Endodermal cell (in vitro differentiated cells): ENCODE measurements around the gene MUC20. TPM values are rescaled to one million over a fixed set of nuclear protein-coding genes. Genes with fewer than 3 reads are reported as not detected.
A peak's percentile ranks its signal among the peaks of the same experiment; 100 is the strongest.
"Not testable (repeated sequence)": the region's sequence is repeated elsewhere in the genome, so short reads cannot be mapped to it uniquely, and the experiment has no call there.

Source experiments
- DNase-seq: peaks from one replicate; pipeline ENCODE4 v3.0.0-alpha.2; 2017
- H3K27ac ChIP-seq: 2 replicates; pipeline ENCODE4 v1.5.1; 2013; ENCODE audit warnings: mild to moderate bottlenecking, low read depth, low read length, moderate library complexity
- H3K27me3 ChIP-seq: 2 replicates; pipeline ENCODE4 v1.6.1; 2013; ENCODE audit warnings: mild to moderate bottlenecking, low read length, moderate library complexity; ENCODE audit not compliant: insufficient read depth, control insufficient read depth, poor library complexity, severe bottlenecking
- H3K36me3 ChIP-seq: 2 replicates; pipeline ENCODE4 v1.7.0; 2013; ENCODE audit warnings: mild to moderate bottlenecking, low read length, moderate library complexity; ENCODE audit not compliant: control insufficient read depth, insufficient read depth
- H3K4me1 ChIP-seq: one replicate; pipeline ENCODE4 v1.7.0; 2013; ENCODE audit warnings: low read length; ENCODE audit not compliant: control insufficient read depth, insufficient read depth
- H3K4me3 ChIP-seq: 2 replicates; pipeline ENCODE4 v1.5.1; 2013; ENCODE audit warnings: mild to moderate bottlenecking, low read length, moderate library complexity
- H3K9ac ChIP-seq: 2 replicates; pipeline ENCODE4 v1.6.1; 2013; ENCODE audit warnings: mild to moderate bottlenecking, low read length, moderate library complexity; ENCODE audit not compliant: poor library complexity, severe bottlenecking; ENCODE audit errors: extremely low read depth
- H3K9me3 ChIP-seq: 2 replicates; pipeline ENCODE4 v1.6.1; 2013; ENCODE audit warnings: mild to moderate bottlenecking, low read length, moderate library complexity; ENCODE audit not compliant: control insufficient read depth
- H3K27ac Mint-ChIP-seq: 2 replicates; pipeline ENCODE4 v1.8.0; 2020; ENCODE audit warnings: mixed read lengths
- H3K27me3 Mint-ChIP-seq: 2 replicates; pipeline ENCODE4 v1.8.0; 2021; ENCODE audit warnings: mild to moderate bottlenecking, mixed read lengths; ENCODE audit not compliant: insufficient read depth
- H3K36me3 Mint-ChIP-seq: 2 replicates; pipeline ENCODE4 v1.8.0; 2020; ENCODE audit warnings: low read depth, mixed read lengths
- H3K4me1 Mint-ChIP-seq: 2 replicates; pipeline ENCODE4 v1.8.0; 2020; ENCODE audit warnings: mixed read lengths
- H3K4me3 Mint-ChIP-seq: 2 replicates; pipeline ENCODE4 v1.8.0; 2020; ENCODE audit warnings: mild to moderate bottlenecking, moderate library complexity, mixed read lengths
- H3K9me3 Mint-ChIP-seq: 2 replicates; pipeline ENCODE4 v1.8.0; 2020; ENCODE audit warnings: mild to moderate bottlenecking, mixed read lengths
- CTCF ChIP-seq: fragments of 200-600 bp; sonication (generic); conservative IDR thresholded peaks from 2 replicates; pipeline ENCODE4 v1.5.0; 2021; ENCODE audit warnings: antibody characterized with exemption, mild to moderate bottlenecking
- whole genome bisulfite sequencing, 2 experiments: methylation state at CpG; one replicate each; pipeline versions ENCODE4 v1.1.5 to v1.1.7; 2013; ENCODE audit warnings: missing lambda C conversion rate in 2 of 2, mixed read lengths in 1 of 2; ENCODE audit not compliant: insufficient coverage in 1 of 2, insufficient read length in 1 of 2; 5-methylcytosine and 5-hydroxymethylcytosine counted together
- total RNA-seq, 2 donors: library from RNA; stranded (reverse); fragmentation: NEBNext Ultra II Directional in 1 of 2; extraction: Animal tissue kit (Norgen Biotek cat#: 25700) in 1 of 2; gene quantifications; 2 replicates in 1 of 2; 3 replicates in 1 of 2; pipeline ENCODE4 v1.2.1, GENCODE V29; 2021

MUC20 gene
- total RNA-seq, 2 donors from 2014 or later, result 0.89 to 1.3 TPM

GRCh38 chr3:195711813-195712534, 8.8 kb upstream of the MUC20 start:
- no peak for TF ChIP-seq CTCF
- Mint-ChIP-seq H3K9me3 (peaks cover 57% of the 10 kb centered on the region), H3K4me1 (peaks cover 30% of the 10 kb centered on the region), H3K36me3 (peaks cover 14% of the 10 kb centered on the region), H3K4me3 (no peak overlapping the region), H3K27me3 (no peaks in the 10 kb centered on the region), H3K27ac (peak overlapping the region; percentile 67)
- H3K27me3 ChIP-seq, result no peaks in the 10 kb centered on the region
- H3K4me3 ChIP-seq, result no peak overlapping the region
- DNase-seq, result peak; percentile 57
- 89% methylated on average over 9 to 12 of the region's 12 CpGs for WGBS, 2 experiments
- H3K27ac ChIP-seq, result no peak overlapping the region
- peaks cover 2% of the 10 kb centered on the region for H3K4me1 ChIP-seq
- no peaks in the 10 kb centered on the region for H3K36me3 ChIP-seq
- H3K9ac ChIP-seq, result no peak overlapping the region
- H3K9me3 ChIP-seq, result peaks cover 17% of the 10 kb centered on the region

GRCh38 chr3:195712535-195712910, 8.3 kb upstream of the MUC20 start:
- H3K9me3 ChIP-seq, result peaks cover 17% of the 10 kb centered on the region
- not testable (repeated sequence) for DNase-seq, H3K9ac ChIP-seq, H3K4me3 ChIP-seq, H3K27me3 ChIP-seq, H3K36me3 ChIP-seq, H3K27me3 Mint-ChIP-seq, H3K4me3 Mint-ChIP-seq, H3K27ac Mint-ChIP-seq, H3K4me1 ChIP-seq, H3K27ac ChIP-seq
- Mint-ChIP-seq H3K36me3 (peaks cover 14% of the 10 kb centered on the region), H3K9me3 (peaks cover 54% of the 10 kb centered on the region), H3K4me1 (peaks cover 35% of the 10 kb centered on the region)
- WGBS, 2 experiments, result 68 to 70% methylated on average over 8 of the region's 8 CpGs

GRCh38 chr3:195713150-195713549, 7.6 kb upstream of the MUC20 start:
- 0 to 37% methylated on average over 1 to 6 of the region's 9 CpGs for WGBS, 2 experiments
- not testable (repeated sequence) for H3K27me3 Mint-ChIP-seq

GRCh38 chr3:195714380-195715011, 6.3 kb upstream of the MUC20 start:
- no peak overlapping the region for H3K9ac ChIP-seq
- Mint-ChIP-seq H3K27ac (no peak overlapping the region), H3K36me3 (peaks cover 11% of the 10 kb centered on the region), H3K4me3 (no peak overlapping the region), H3K27me3 (no peaks in the 10 kb centered on the region), H3K9me3 (peaks cover 45% of the 10 kb centered on the region), H3K4me1 (peaks cover 46% of the 10 kb centered on the region)
- no peaks in the 10 kb centered on the region for H3K36me3 ChIP-seq
- no peak overlapping the region for H3K4me3 ChIP-seq
- WGBS, 2 experiments, result 86 to 89% methylated on average over 6 of the region's 6 CpGs
- H3K9me3 ChIP-seq, result peaks cover 12% of the 10 kb centered on the region
- H3K27me3 ChIP-seq, result no peaks in the 10 kb centered on the region
- H3K27ac ChIP-seq, result no peak overlapping the region
- no peak for TF ChIP-seq CTCF
- peaks cover 23% of the 10 kb centered on the region for H3K4me1 ChIP-seq
- peak; percentile 51 for DNase-seq

More at GRCh38 chr3:195713150-195713549, 7.6 kb upstream of the MUC20 start:
- Histone ChIP-seq H3K9me3 (peaks cover 17% of the 10 kb centered on the region), H3K4me1 (peaks cover 14% of the 10 kb centered on the region)
- Mint-ChIP-seq H3K9me3 (peaks cover 54% of the 10 kb centered on the region), H3K36me3 (peaks cover 14% of the 10 kb centered on the region), H3K4me1 (peaks cover 42% of the 10 kb centered on the region)
- not testable (repeated sequence) for H3K4me3 Mint-ChIP-seq, H3K4me3 ChIP-seq, H3K27ac ChIP-seq, H3K27me3 ChIP-seq, H3K36me3 ChIP-seq, H3K9ac ChIP-seq, DNase-seq, H3K27ac Mint-ChIP-seq
